ENCODE measurements around the gene COL5A2. TPM values are rescaled to one million over a fixed set of nuclear protein-coding genes. Genes with fewer than 3 reads are reported as not detected.

COL5A2 gene
- total RNA-seq, 1 donor from 2014 or later, result 11.2 TPM

DNA sequence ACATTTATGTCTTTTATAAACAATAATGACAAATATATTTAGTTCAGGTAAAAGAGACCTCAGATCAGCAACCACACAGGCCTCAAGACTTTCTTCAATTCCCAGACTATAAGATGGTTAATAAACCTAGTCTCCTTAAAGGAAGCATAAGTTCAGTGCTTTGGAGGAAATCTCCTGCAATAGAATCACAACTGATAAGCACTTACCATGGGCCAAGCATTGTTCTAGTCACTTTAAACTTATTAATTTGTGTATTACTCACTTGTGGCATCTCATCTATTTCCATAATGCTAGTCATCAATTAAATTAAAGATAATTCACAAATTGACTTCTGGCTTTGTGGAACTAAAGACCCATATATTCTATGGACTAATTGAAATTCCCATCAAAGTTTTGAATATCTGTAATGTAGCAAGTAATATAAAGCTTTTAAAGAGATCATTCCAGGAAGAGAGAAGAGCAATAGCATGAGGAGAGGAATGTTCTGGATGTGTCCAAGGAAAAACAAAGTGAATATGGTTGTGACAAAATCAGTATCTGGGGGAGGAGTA is 163.2 kb downstream of the COL5A2 start:
- no peak overlapping the region for H3K4me3 Mint-ChIP-seq
- H3K36me3 ChIP-seq, result no peaks in the 10 kb centered on the region
- no peak for TF ChIP-seq EZH2phosphoT487 (IDR thresholded peaks at IDR 0.05)
- no peak for TF ChIP-seq CTCF (IDR thresholded peaks at IDR 0.05)
- no peak for TF ChIP-seq EZH2 (IDR thresholded peaks at IDR 0.05)
- no peak overlapping the region for H2AFZ ChIP-seq (replicated peaks)
- H3K79me2 ChIP-seq (ENCODE audit: low read depth), result no peaks in the 10 kb centered on the region
- H3K27me3 ChIP-seq, result no peaks in the 10 kb centered on the region
- DNase-seq (ENCODE audit: low spot score), result no peak
- H3K4me3 ChIP-seq, result no peak overlapping the region
- no peaks in the 10 kb centered on the region for H3K9me3 Mint-ChIP-seq
- peaks cover 22% of the 10 kb centered on the region for H3K4me1 ChIP-seq
- no peaks in the 10 kb centered on the region for H3K27me3 Mint-ChIP-seq (ENCODE audit: insufficient read depth, low read depth)
- peaks cover 24% of the 10 kb centered on the region for H3K4me1 Mint-ChIP-seq
- no peak overlapping the region for H3K9ac ChIP-seq
- no peaks in the 10 kb centered on the region for H4K20me1 ChIP-seq (ENCODE audit: low read depth)
- H3K27ac Mint-ChIP-seq, result peak overlapping the region; percentile 97
- no peak overlapping the region for H3K4me2 ChIP-seq
- H3K36me3 Mint-ChIP-seq, result peaks cover 2% of the 10 kb centered on the region
- peaks cover 8% of the 10 kb centered on the region for H3F3A ChIP-seq (ENCODE audit: low read depth)
- H3K27ac ChIP-seq, result no peak overlapping the region
- H3K9me3 ChIP-seq (ENCODE audit: low read depth), result no peaks in the 10 kb centered on the region

DNA sequence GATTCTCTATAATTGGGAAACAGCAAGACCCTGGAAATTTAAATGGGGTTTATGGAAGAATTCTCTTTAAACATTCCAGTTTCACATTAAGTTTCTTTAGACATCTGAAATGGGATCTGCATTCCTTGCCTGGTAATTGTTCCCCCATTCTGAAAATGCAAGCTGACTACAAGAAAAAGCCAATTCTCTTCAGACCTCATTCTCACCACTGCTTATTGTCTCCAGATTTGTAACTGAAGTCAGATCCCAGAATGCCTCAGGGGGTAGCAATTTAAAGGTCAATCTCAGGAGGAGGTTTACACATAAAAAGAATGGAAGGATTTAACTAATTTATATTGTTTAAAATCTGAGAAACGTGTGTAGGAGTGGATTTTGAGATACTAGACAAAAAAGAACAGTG is 164.2 kb downstream of the COL5A2 start:
- H3K4me3 Mint-ChIP-seq, result no peak overlapping the region

GRCh38 chr2:189014449-189015138 is 165.0 kb downstream of the COL5A2 start:
- H3K4me3 Mint-ChIP-seq, result no peak overlapping the region
- H3K4me3 ChIP-seq, result no peak overlapping the region
- peak overlapping the region; percentile 50 for H3K27ac ChIP-seq
- H3K4me1 ChIP-seq, result peaks cover 22% of the 10 kb centered on the region
- no peaks in the 10 kb centered on the region for H3K9me3 Mint-ChIP-seq
- H3K4me1 Mint-ChIP-seq, result peaks cover 28% of the 10 kb centered on the region
- peak overlapping the region; percentile 7 for H3K4me2 ChIP-seq
- H3K36me3 ChIP-seq, result no peaks in the 10 kb centered on the region
- H4K20me1 ChIP-seq (ENCODE audit: low read depth), result no peaks in the 10 kb centered on the region
- peaks cover 4% of the 10 kb centered on the region for H3K36me3 Mint-ChIP-seq
- H3K9me3 ChIP-seq (ENCODE audit: low read depth), result no peaks in the 10 kb centered on the region
- no peak for DNase-seq (ENCODE audit: low spot score)
- no peak overlapping the region for H2AFZ ChIP-seq (replicated peaks)
- H3K27me3 ChIP-seq, result no peaks in the 10 kb centered on the region
- peaks cover 8% of the 10 kb centered on the region for H3F3A ChIP-seq (ENCODE audit: low read depth)
- no peaks in the 10 kb centered on the region for H3K79me2 ChIP-seq (ENCODE audit: low read depth)
- no peak overlapping the region for H3K9ac ChIP-seq
- H3K27me3 Mint-ChIP-seq (ENCODE audit: insufficient read depth, low read depth), result no peaks in the 10 kb centered on the region
- H3K27ac Mint-ChIP-seq, result peak overlapping the region; percentile 84
- TF ChIP-seq EZH2phosphoT487 (IDR thresholded peaks at IDR 0.05), result no peak

More for the DNA sequence above, 164.2 kb downstream of the COL5A2 start:
- peaks cover 4% of the 10 kb centered on the region for H3K36me3 Mint-ChIP-seq
- H3K4me3 ChIP-seq, result no peak overlapping the region
- no peaks in the 10 kb centered on the region for H4K20me1 ChIP-seq (ENCODE audit: low read depth)
- H3K9me3 ChIP-seq (ENCODE audit: low read depth), result no peaks in the 10 kb centered on the region
- no peak for TF ChIP-seq CTCF (IDR thresholded peaks at IDR 0.05)
- TF ChIP-seq EZH2 (IDR thresholded peaks at IDR 0.05), result no peak
- no peak for TF ChIP-seq EZH2phosphoT487 (IDR thresholded peaks at IDR 0.05)
- H3K27me3 Mint-ChIP-seq (ENCODE audit: insufficient read depth, low read depth), result no peaks in the 10 kb centered on the region
- H3K27ac Mint-ChIP-seq, result peak overlapping the region; percentile 97
- no peaks in the 10 kb centered on the region for H3K9me3 Mint-ChIP-seq
- H3K27me3 ChIP-seq, result no peaks in the 10 kb centered on the region
- H3K4me2 ChIP-seq, result peak overlapping the region; percentile 7
- peaks cover 22% of the 10 kb centered on the region for H3K4me1 ChIP-seq
- H3F3A ChIP-seq (ENCODE audit: low read depth), result peaks cover 8% of the 10 kb centered on the region
- peaks cover 27% of the 10 kb centered on the region for H3K4me1 Mint-ChIP-seq
- no peak overlapping the region for H3K9ac ChIP-seq
- H3K36me3 ChIP-seq, result no peaks in the 10 kb centered on the region
- peak; percentile 47 for DNase-seq (ENCODE audit: low spot score)
- no peaks in the 10 kb centered on the region for H3K79me2 ChIP-seq (ENCODE audit: low read depth)
- H3K27ac ChIP-seq, result peak overlapping the region; percentile 50
- no peak overlapping the region for H2AFZ ChIP-seq (replicated peaks)
